Measurements from ENCODE around the gene RAB6D.
"Not testable (repeated sequence)": the region's sequence is repeated elsewhere in the genome, so short reads cannot be mapped to it uniquely, and the experiment has no call there.

RAB6D gene

DNA sequence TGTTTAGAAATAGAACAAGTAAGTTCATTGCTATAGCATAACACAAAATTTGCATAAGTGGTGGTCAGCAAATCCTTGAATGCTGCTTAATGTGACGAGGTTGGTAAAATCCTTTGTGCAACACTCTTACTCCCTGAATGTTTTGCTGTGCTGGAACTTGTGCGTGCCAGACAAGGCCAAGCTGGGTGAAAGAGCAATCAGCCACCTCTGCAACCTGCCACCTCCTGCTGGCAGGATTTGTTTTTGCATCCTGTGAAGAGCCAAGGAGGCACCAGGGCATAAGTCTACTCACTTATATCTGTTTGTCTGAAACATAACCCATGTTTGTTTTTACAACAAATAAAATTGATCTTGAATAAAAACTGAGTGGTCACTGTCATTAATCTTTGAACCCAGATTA, 53.0 kb downstream of the RAB6D start:
- not testable (repeated sequence) for H3K4me1 ChIP-seq (ENCODE audit: control insufficient read depth, insufficient read depth, low read length); H3K9me3 ChIP-seq (ENCODE audit: control insufficient read depth, low read length); DNase-seq (ENCODE audit: low read depth); H3K9ac ChIP-seq (ENCODE audit: low read length); H3K27me3 ChIP-seq (replicated peaks; ENCODE audit: control insufficient read depth, insufficient read depth, low read length); H3K36me3 ChIP-seq (ENCODE audit: control insufficient read depth, insufficient read depth, low read length, severe bottlenecking); H3K4me3 ChIP-seq (ENCODE audit: low read length)

Data from adipocyte (in vitro differentiated cells).